Measurements from ENCODE around the gene SYT7.

The SYT7 gene

GRCh38 chr11:61507962-61508861 is 72.7 kb downstream of the SYT7 start, which contains the start of gene LRRC10B:
Gene LRRC10B (plus strand): TSS chr11:61508749. CDS start chr11:61508999, 250 bp downstream.
- no peak within 1 kb of the TSS for H3K27ac ChIP-seq (ENCODE audit: low read length)

DNA sequence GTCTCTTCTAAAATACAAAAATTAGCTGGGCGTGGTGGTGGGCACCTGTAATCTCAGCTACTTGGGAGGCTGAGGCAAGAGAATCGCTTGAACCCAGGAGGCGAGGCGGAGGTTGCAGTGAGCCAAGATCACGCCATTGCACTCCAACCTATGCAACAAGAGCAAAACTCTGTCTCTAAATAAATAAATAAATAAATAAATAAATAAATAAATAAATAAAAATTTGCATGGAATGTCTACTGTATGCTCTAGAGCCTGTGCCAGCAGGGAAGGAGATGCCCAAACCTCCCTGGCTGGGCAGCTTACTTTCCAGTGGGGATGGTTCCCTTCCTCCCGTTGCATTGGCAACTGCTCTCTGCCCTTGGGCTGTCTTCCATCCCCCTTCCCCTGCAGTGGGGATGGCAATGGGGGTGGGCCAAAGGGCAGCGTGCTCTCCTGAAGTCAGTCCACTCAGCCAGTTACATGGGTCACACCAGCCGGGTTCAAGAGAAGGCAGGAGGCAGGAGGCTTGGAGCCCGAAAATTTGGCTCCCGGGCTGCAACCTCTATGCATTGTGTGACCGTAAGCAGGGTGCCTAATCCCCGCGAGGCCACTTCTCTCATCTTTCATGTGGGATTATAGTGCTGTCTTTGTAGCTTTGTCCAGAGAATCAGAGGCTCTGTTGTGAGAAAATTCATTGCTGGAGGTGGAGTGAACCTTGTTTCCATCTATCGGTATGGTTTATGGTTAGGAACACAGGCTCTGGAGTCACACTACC is 73.7 kb downstream of the SYT7 start:
- no peak overlapping the region for H3K27ac ChIP-seq (ENCODE audit: low read length)
- no peaks in the 10 kb centered on the region for H3K36me3 ChIP-seq (ENCODE audit: control insufficient read depth, insufficient read depth, low read length)
- DNase-seq (ENCODE audit: low read depth, low spot score): no peak
- WGBS (ENCODE audit: insufficient coverage, insufficient read length): no CpG with 5 or more reads among the region's 14 CpGs
- no peak overlapping the region for H3K4me3 ChIP-seq (ENCODE audit: low read length)
- H3K4me1 ChIP-seq (ENCODE audit: control insufficient read depth, insufficient read depth, low read length): peaks cover 3% of the 10 kb centered on the region
- peaks cover 19% of the 10 kb centered on the region; the same call in 1 of the 2 replicates for H3K27me3 ChIP-seq (ENCODE audit: control insufficient read depth, insufficient read depth, low read length)
- no peaks in the 10 kb centered on the region for H3K9me3 ChIP-seq (ENCODE audit: control insufficient read depth, insufficient read depth, low read length)

More at GRCh38 chr11:61507962-61508861, 72.7 kb downstream of the SYT7 start, which contains the start of gene LRRC10B:
- DNase-seq (ENCODE audit: low read depth, low spot score): no peak
- whole genome bisulfite sequencing (ENCODE audit: insufficient coverage, insufficient read length): no CpG with 5 or more reads among the region's 74 CpGs
- Histone ChIP-seq H3K4me1 (ENCODE audit: control insufficient read depth, insufficient read depth, low read length) (peaks cover 9% of the 10 kb centered on the region), H3K36me3 (ENCODE audit: control insufficient read depth, insufficient read depth, low read length) (no peaks in the 10 kb centered on the region), H3K4me3 (ENCODE audit: low read length) (peak within 1 kb of the TSS; percentile 34), H3K27me3 (ENCODE audit: control insufficient read depth, insufficient read depth, low read length) (peaks cover 19% of the 10 kb centered on the region; the same call in 1 of the 2 replicates), H3K9me3 (ENCODE audit: control insufficient read depth, insufficient read depth, low read length) (no peaks in the 10 kb centered on the region)

DNA sequence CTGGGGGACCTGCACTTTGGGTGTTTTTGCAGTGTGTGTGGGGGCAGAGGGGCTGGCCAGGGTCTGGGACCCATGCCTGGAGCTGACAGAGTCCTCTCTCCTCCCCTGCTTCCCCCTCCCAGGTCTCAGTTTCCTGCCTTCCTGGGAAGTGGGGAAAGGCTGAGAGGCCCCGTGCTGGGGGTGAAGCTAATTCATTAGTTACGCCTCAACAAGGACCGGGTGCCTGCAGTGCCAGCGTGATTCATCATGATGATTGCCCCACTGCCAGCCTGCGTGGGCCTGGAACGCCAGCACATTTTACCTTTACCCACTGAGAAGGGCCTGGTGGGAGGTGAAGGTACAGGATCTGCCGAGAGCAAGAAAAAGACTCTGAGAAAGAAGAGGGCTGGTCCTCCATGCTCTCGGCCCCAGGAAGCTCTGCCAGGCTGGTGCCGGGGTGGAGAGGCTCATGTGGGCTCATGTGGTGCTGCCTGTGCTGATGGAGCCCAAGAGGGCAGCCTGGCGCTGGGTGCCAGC is 75.2 kb downstream of the SYT7 start:
- DNase-seq (ENCODE audit: low read depth, low spot score): no peak
- Histone ChIP-seq H3K9me3 (ENCODE audit: control insufficient read depth, insufficient read depth, low read length) (no peaks in the 10 kb centered on the region), H3K27ac (ENCODE audit: low read length) (no peak overlapping the region), H3K4me1 (ENCODE audit: control insufficient read depth, insufficient read depth, low read length) (peaks cover 3% of the 10 kb centered on the region), H3K36me3 (ENCODE audit: control insufficient read depth, insufficient read depth, low read length) (no peaks in the 10 kb centered on the region), H3K4me3 (ENCODE audit: low read length) (no peak overlapping the region), H3K27me3 (ENCODE audit: control insufficient read depth, insufficient read depth, low read length) (peaks cover 19% of the 10 kb centered on the region; the same call in 1 of the 2 replicates)
- WGBS (ENCODE audit: insufficient coverage, insufficient read length): no CpG with 5 or more reads among the region's 10 CpGs

DNA sequence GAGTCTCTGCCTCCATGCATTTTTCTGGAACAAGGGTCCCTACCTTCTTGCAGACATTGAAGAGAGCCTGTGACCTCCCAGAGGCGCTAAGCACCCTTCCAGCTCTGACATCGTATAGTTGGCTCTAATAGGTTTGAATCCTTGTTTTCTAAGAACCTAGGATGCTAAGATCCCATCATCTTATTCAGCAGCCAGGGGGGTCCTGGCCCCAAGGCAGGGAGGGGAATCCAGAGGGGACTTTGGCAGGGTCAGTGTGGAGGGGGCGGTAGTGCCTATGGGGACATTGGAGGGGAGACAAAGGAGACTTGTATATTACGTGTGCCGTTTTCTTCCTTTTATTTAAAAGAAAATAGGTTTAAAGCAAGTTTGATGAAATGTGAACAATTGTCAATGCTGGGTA is 75.8 kb downstream of the SYT7 start:
- peaks cover 13% of the 10 kb centered on the region; the same call in 1 of the 2 replicates for H3K27me3 ChIP-seq (ENCODE audit: control insufficient read depth, insufficient read depth, low read length)

DNA sequence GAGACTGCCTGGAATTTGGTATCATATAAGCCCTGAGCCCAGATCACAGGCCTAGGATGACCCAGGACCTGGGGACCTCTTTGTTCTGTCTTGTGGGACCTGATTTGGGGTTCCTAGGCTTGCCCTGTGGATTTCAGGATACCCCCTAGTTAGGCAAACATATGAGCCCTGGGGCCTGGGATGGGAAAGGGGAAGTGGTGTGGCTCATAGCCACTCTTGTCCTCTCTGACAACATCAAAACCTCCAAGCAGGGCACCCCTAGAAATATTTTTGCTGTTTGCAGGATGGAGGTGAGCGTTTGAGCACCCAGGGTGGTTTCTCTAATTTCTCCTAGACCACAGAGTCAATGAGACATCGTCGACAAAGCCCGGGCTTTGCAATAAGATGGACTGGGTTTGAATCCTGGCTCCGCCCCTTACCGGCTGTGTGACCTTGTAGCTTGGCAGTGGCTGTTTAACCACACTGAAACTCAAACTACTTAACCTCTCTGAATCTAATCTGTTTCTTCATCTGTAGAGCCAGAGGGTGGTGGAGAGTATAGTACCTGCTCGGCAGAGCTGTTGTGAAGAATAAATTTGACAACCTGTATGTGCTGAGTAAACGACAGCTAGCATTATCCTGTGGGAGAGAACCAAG is 77.6 kb downstream of the SYT7 start:
- Histone ChIP-seq H3K4me3 (ENCODE audit: low read length) (no peak overlapping the region), H3K27ac (ENCODE audit: low read length) (no peak overlapping the region), H3K36me3 (ENCODE audit: control insufficient read depth, insufficient read depth, low read length) (no peaks in the 10 kb centered on the region), H3K27me3 (ENCODE audit: control insufficient read depth, insufficient read depth, low read length) (peaks cover 8% of the 10 kb centered on the region; the same call in 1 of the 2 replicates), H3K4me1 (ENCODE audit: control insufficient read depth, insufficient read depth, low read length) (peaks cover 7% of the 10 kb centered on the region), H3K9me3 (ENCODE audit: control insufficient read depth, insufficient read depth, low read length) (no peaks in the 10 kb centered on the region)
- WGBS (ENCODE audit: insufficient coverage, insufficient read length): no CpG with 5 or more reads among the region's 8 CpGs
- no peak for DNase-seq (ENCODE audit: low read depth, low spot score)

More for the DNA sequence above, 75.8 kb downstream of the SYT7 start:
- peaks cover 3% of the 10 kb centered on the region for H3K4me1 ChIP-seq (ENCODE audit: control insufficient read depth, insufficient read depth, low read length)
- H3K36me3 ChIP-seq (ENCODE audit: control insufficient read depth, insufficient read depth, low read length): no peaks in the 10 kb centered on the region
- no peak overlapping the region for H3K4me3 ChIP-seq (ENCODE audit: low read length)
- no CpG with 5 or more reads among the region's 5 CpGs for WGBS (ENCODE audit: insufficient coverage, insufficient read length)
- no peak for DNase-seq (ENCODE audit: low read depth, low spot score)
- H3K9me3 ChIP-seq (ENCODE audit: control insufficient read depth, insufficient read depth, low read length): no peaks in the 10 kb centered on the region
- no peak overlapping the region for H3K27ac ChIP-seq (ENCODE audit: low read length)

GRCh38 chr11:61502522-61502921 is 78.4 kb downstream of the SYT7 start:
- DNase-seq (ENCODE audit: low read depth, low spot score): no peak
- no peak overlapping the region for H3K27ac ChIP-seq (ENCODE audit: low read length)
- no peaks in the 10 kb centered on the region for H3K9me3 ChIP-seq (ENCODE audit: control insufficient read depth, insufficient read depth, low read length)
- peaks cover 4% of the 10 kb centered on the region; the same call in 1 of the 2 replicates for H3K27me3 ChIP-seq (ENCODE audit: control insufficient read depth, insufficient read depth, low read length)
- no CpG with 5 or more reads among the region's 1 CpG for WGBS (ENCODE audit: insufficient coverage, insufficient read length)
- peaks cover 7% of the 10 kb centered on the region for H3K4me1 ChIP-seq (ENCODE audit: control insufficient read depth, insufficient read depth, low read length)
- H3K4me3 ChIP-seq (ENCODE audit: low read length): no peak overlapping the region
- H3K36me3 ChIP-seq (ENCODE audit: control insufficient read depth, insufficient read depth, low read length): no peaks in the 10 kb centered on the region

DNA sequence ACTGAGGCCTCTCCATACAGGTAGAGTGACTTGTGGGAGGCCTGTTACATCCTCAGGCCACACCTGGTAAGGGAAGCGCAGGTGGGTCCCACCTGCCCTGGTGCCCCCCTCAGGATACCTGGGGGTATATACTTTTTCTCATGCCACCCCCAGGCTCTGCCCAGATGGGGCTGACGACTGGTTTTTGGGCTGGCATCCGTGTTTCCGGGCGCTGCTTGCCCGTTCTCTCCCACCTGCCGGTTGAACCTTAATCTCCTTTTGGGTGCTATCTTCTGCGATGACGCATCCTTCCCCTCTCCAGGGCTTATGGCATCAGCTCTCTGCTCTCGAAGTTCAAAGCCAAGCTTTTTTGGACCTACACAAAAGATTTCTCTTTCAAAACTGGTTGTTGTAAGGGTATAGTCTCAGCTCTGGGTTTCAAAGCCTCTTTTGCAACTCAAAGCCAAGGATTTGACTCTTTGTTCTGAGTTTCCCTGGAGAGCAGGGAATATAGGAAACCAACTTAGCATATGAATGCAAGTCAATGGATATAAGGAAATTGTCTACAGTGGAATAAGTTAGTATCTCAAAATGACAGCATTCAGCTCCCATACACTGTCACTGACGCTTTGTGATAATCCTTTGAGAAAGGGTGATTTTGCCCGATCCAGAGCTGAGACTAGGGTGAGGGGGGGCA is 80.9 kb downstream of the SYT7 start:
- H3K4me3 ChIP-seq (ENCODE audit: low read length): no peak overlapping the region
- DNase-seq (ENCODE audit: low read depth, low spot score): no peak
- no CpG with 5 or more reads among the region's 12 CpGs for WGBS (ENCODE audit: insufficient coverage, insufficient read length)
- no peaks in the 10 kb centered on the region for H3K27me3 ChIP-seq (ENCODE audit: control insufficient read depth, insufficient read depth, low read length)
- peaks cover 6% of the 10 kb centered on the region for H3K4me1 ChIP-seq (ENCODE audit: control insufficient read depth, insufficient read depth, low read length)
- H3K27ac ChIP-seq (ENCODE audit: low read length): no peak overlapping the region
- H3K36me3 ChIP-seq (ENCODE audit: control insufficient read depth, insufficient read depth, low read length): no peaks in the 10 kb centered on the region
- H3K9me3 ChIP-seq (ENCODE audit: control insufficient read depth, insufficient read depth, low read length): no peaks in the 10 kb centered on the region

DNA sequence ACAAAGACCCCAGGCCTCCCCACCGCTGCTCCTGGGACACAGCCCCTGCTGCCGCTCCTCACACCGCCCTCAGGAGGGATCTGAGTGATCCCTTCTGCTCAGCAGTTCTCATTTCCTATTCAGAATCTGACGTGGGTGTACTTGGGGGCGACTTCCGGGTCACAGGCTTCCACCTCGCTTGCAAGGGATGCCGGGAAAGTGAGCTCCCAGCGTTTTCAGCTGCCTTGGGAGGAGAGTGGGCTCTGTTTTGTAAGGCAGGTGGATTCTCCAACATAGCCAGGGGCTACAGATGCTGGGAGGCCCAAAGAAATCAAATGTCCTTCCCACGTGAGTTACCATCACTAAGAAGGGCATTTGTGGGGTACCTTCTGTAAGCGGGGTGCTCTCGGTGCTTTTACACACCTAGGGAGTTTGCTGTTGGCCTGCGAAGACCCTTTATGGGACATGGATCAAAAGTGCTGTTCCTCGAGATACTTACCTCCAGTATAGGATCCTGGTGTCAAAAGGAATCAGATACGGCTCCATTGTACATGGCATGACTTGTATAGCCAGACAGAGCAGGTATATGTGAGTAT is 82.0 kb downstream of the SYT7 start:
- peaks cover 6% of the 10 kb centered on the region for H3K4me1 ChIP-seq (ENCODE audit: control insufficient read depth, insufficient read depth, low read length)
- no peak for DNase-seq (ENCODE audit: low read depth, low spot score)
- H3K4me3 ChIP-seq (ENCODE audit: low read length): no peak overlapping the region
- no CpG with 5 or more reads among the region's 15 CpGs for WGBS (ENCODE audit: insufficient coverage, insufficient read length)
- no peak overlapping the region for H3K27ac ChIP-seq (ENCODE audit: low read length)
- H3K9me3 ChIP-seq (ENCODE audit: control insufficient read depth, insufficient read depth, low read length): no peaks in the 10 kb centered on the region
- H3K36me3 ChIP-seq (ENCODE audit: control insufficient read depth, insufficient read depth, low read length): no peaks in the 10 kb centered on the region
- no peaks in the 10 kb centered on the region for H3K27me3 ChIP-seq (ENCODE audit: control insufficient read depth, insufficient read depth, low read length)

- WGBS (ENCODE audit: insufficient coverage, insufficient read length): no CpG with 5 or more reads among the region's 9 CpGs
- Histone ChIP-seq H3K36me3 (ENCODE audit: control insufficient read depth, insufficient read depth, low read length) (no peaks in the 10 kb centered on the region), H3K4me1 (ENCODE audit: control insufficient read depth, insufficient read depth, low read length) (peaks cover 4% of the 10 kb centered on the region), H3K27ac (ENCODE audit: low read length) (no peak overlapping the region), H3K9me3 (ENCODE audit: control insufficient read depth, insufficient read depth, low read length) (no peaks in the 10 kb centered on the region), H3K27me3 (ENCODE audit: control insufficient read depth, insufficient read depth, low read length) (no peaks in the 10 kb centered on the region), H3K4me3 (ENCODE audit: low read length) (no peak overlapping the region)
- no peak for DNase-seq (ENCODE audit: low read depth, low spot score)
Measured at GRCh38 chr11:61497876-61498275, 83.0 kb downstream of the SYT7 start.
